Stimulated activated CD8-positive, alpha-beta memory T cell treated with anti-CD3 and anti-CD28 coated beads, Interleukin-15, amount 100 ng/mL, for 1 hour (primary cell): ENCODE data around the gene SDCCAG8.

Experiments
- DNase-seq: peaks from one replicate; pipeline ENCODE4 v3.0.0-alpha.2; 2020; ENCODE audit warnings: low read depth

The SDCCAG8 gene

GRCh38 chr1:243254233-243254926 lies 1.5 kb upstream of the SDCCAG8 start:
- DNase-seq: peak; percentile 8

- peak; percentile 71 for DNase-seq
These were observed 682 bp upstream of the SDCCAG8 start, which contains the start of gene CEP170 for GRCh38 chr1:243254927-243255790. Gene CEP170, minus strand, starts transcription at chr1:243255281. Its CDS starts 30,001 bp downstream, at chr1:243225280.

GRCh38 chr1:243256590-243256989 lies 749 bp downstream of the SDCCAG8 start:
- DNase-seq: no peak

- DNase-seq: no peak
These were observed 1.3 kb downstream of the SDCCAG8 start for GRCh38 chr1:243257189-243257588.

GRCh38 chr1:243258731-243259130 lies 2.9 kb downstream of the SDCCAG8 start:
- DNase-seq: no peak

GRCh38 chr1:243260221-243260880 lies 4.5 kb downstream of the SDCCAG8 start:
- no peak for DNase-seq

- no peak for DNase-seq
These were observed 5.5 kb downstream of the SDCCAG8 start for GRCh38 chr1:243261390-243261789.

GRCh38 chr1:243264717-243265116 lies 8.9 kb downstream of the SDCCAG8 start:
- DNase-seq: no peak

GRCh38 chr1:243266231-243266630 lies 10.4 kb downstream of the SDCCAG8 start:
- no peak for DNase-seq

- no peak for DNase-seq
These were observed 11.6 kb downstream of the SDCCAG8 start for GRCh38 chr1:243267471-243267880.

GRCh38 chr1:243267914-243268653 lies 12.2 kb downstream of the SDCCAG8 start:
- no peak for DNase-seq

- no peak for DNase-seq
These were observed 13.1 kb downstream of the SDCCAG8 start for GRCh38 chr1:243268751-243269460.

- DNase-seq: no peak
These were observed 13.6 kb downstream of the SDCCAG8 start for GRCh38 chr1:243269461-243269801.

GRCh38 chr1:243270097-243270864 lies 14.4 kb downstream of the SDCCAG8 start:
- DNase-seq: no peak

GRCh38 chr1:243271996-243272395 lies 16.2 kb downstream of the SDCCAG8 start:
- no peak for DNase-seq

- DNase-seq: no peak
These were observed 16.6 kb downstream of the SDCCAG8 start for GRCh38 chr1:243272401-243272800.

GRCh38 chr1:243273506-243273905 lies 17.7 kb downstream of the SDCCAG8 start:
- no peak for DNase-seq

GRCh38 chr1:243273945-243274344 lies 18.1 kb downstream of the SDCCAG8 start:
- DNase-seq: no peak

- DNase-seq: no peak
These were observed 19.5 kb downstream of the SDCCAG8 start for GRCh38 chr1:243275316-243275715.

GRCh38 chr1:243280571-243281129 lies 24.8 kb downstream of the SDCCAG8 start:
- no peak for DNase-seq
